ENCODE results near the gene SORCS2. TPM values are rescaled to one million over a fixed set of nuclear protein-coding genes. Genes with fewer than 3 reads are reported as not detected.
A peak's percentile ranks its signal among the peaks of the same experiment; 100 is the strongest.

The SORCS2 gene
- total RNA-seq, 1 donor from 2014 or later, result 10.9 TPM

- H3K4me3 Mint-ChIP-seq (ENCODE audit: unreplicated experiment), result no peak overlapping the region
Observed at GRCh38 chr4:7747566-7747965, 555.2 kb downstream of the SORCS2 start.

GRCh38 chr4:7750523-7750922 is 558.2 kb downstream of the SORCS2 start:
- DNase-seq (ENCODE audit: low spot score), result no peak
- Mint-ChIP-seq H3K4me1 (ENCODE audit: low read depth) (peaks cover 5% of the 10 kb centered on the region), H3K27ac (ENCODE audit: unreplicated experiment) (no peak overlapping the region), H3K36me3 (ENCODE audit: low read depth) (peaks cover 2% of the 10 kb centered on the region), H3K27me3 (ENCODE audit: low read depth) (no peaks in the 10 kb centered on the region), H3K4me3 (ENCODE audit: unreplicated experiment) (no peak overlapping the region), H3K9me3 (ENCODE audit: low read depth) (no peaks in the 10 kb centered on the region)
- no peak for TF ChIP-seq CTCF (IDR thresholded peaks at IDR 0.05)

More at GRCh38 chr4:7747566-7747965, 555.2 kb downstream of the SORCS2 start:
- no peaks in the 10 kb centered on the region for H3K27me3 Mint-ChIP-seq (ENCODE audit: low read depth)
- DNase-seq (ENCODE audit: low spot score), result no peak
- H3K36me3 Mint-ChIP-seq (ENCODE audit: low read depth), result peaks cover 2% of the 10 kb centered on the region
- no peak for TF ChIP-seq CTCF (IDR thresholded peaks at IDR 0.05)
- no peaks in the 10 kb centered on the region for H3K9me3 Mint-ChIP-seq (ENCODE audit: low read depth)
- no peak overlapping the region for H3K27ac Mint-ChIP-seq (ENCODE audit: unreplicated experiment)
- H3K4me1 Mint-ChIP-seq (ENCODE audit: low read depth), result peaks cover 5% of the 10 kb centered on the region

- no peaks in the 10 kb centered on the region for H3K27me3 Mint-ChIP-seq (ENCODE audit: low read depth)
- peaks cover 5% of the 10 kb centered on the region for H3K4me1 Mint-ChIP-seq (ENCODE audit: low read depth)
- H3K4me3 Mint-ChIP-seq (ENCODE audit: unreplicated experiment), result no peak overlapping the region
- H3K9me3 Mint-ChIP-seq (ENCODE audit: low read depth), result no peaks in the 10 kb centered on the region
- DNase-seq (ENCODE audit: low spot score), result no peak
- H3K36me3 Mint-ChIP-seq (ENCODE audit: low read depth), result peaks cover 2% of the 10 kb centered on the region
- TF ChIP-seq CTCF (IDR thresholded peaks at IDR 0.05), result no peak
- H3K27ac Mint-ChIP-seq (ENCODE audit: unreplicated experiment), result no peak overlapping the region
Observed at GRCh38 chr4:7750972-7751371, 558.6 kb downstream of the SORCS2 start.

GRCh38 chr4:7752649-7753048 is 560.3 kb downstream of the SORCS2 start:
- no peak overlapping the region for H3K4me3 Mint-ChIP-seq (ENCODE audit: unreplicated experiment)
- no peak for DNase-seq (ENCODE audit: low spot score)

GRCh38 chr4:7753271-7753670 is 560.9 kb downstream of the SORCS2 start:
- Mint-ChIP-seq H3K4me1 (ENCODE audit: low read depth) (peaks cover 5% of the 10 kb centered on the region), H3K4me3 (ENCODE audit: unreplicated experiment) (no peak overlapping the region), H3K27ac (ENCODE audit: unreplicated experiment) (no peak overlapping the region), H3K27me3 (ENCODE audit: low read depth) (no peaks in the 10 kb centered on the region), H3K36me3 (ENCODE audit: low read depth) (peaks cover 2% of the 10 kb centered on the region), H3K9me3 (ENCODE audit: low read depth) (no peaks in the 10 kb centered on the region)
- DNase-seq (ENCODE audit: low spot score), result no peak
- TF ChIP-seq CTCF (IDR thresholded peaks at IDR 0.05), result no peak

More at GRCh38 chr4:7752649-7753048, 560.3 kb downstream of the SORCS2 start:
- H3K36me3 Mint-ChIP-seq (ENCODE audit: low read depth), result no peaks in the 10 kb centered on the region
- no peaks in the 10 kb centered on the region for H3K27me3 Mint-ChIP-seq (ENCODE audit: low read depth)
- H3K9me3 Mint-ChIP-seq (ENCODE audit: low read depth), result no peaks in the 10 kb centered on the region
- H3K4me1 Mint-ChIP-seq (ENCODE audit: low read depth), result peaks cover 5% of the 10 kb centered on the region
- H3K27ac Mint-ChIP-seq (ENCODE audit: unreplicated experiment), result peak overlapping the region; percentile 22
- TF ChIP-seq CTCF (IDR thresholded peaks at IDR 0.05), result no peak

Measured in chondrocyte (in vitro differentiated cells).